ENCODE results near the gene TLCD3A.
"Not testable (repeated sequence)": the region's sequence is repeated elsewhere in the genome, so short reads cannot be mapped to it uniquely, and the experiment has no call there.

Gene TLCD3A

GRCh38 chr17:746783-747629, 14.6 kb downstream of the TLCD3A start:
- no peak for TF ChIP-seq EZH2phosphoT487 (IDR thresholded peaks at IDR 0.05; ENCODE audit: borderline replicate concordance, low read length)
- TF ChIP-seq CTCF (IDR thresholded peaks at IDR 0.05; ENCODE audit: low read depth, low read length, poor library complexity, severe bottlenecking) = no peak
- Histone ChIP-seq H3K4me3 (ENCODE audit: low read length) (no peak overlapping the region), H3K4me2 (ENCODE audit: low read length) (no peak overlapping the region), H3K79me2 (ENCODE audit: control insufficient read depth, low read length) (peaks cover 98% of the 10 kb centered on the region), H3K4me1 (ENCODE audit: control insufficient read depth, low read length) (peaks cover 18% of the 10 kb centered on the region), H3K27me3 (ENCODE audit: control insufficient read depth, low read length) (no peaks in the 10 kb centered on the region), H4K20me1 (ENCODE audit: control insufficient read depth, insufficient read depth, low read depth, low read length) (peaks cover 27% of the 10 kb centered on the region), H3F3A (ENCODE audit: control insufficient read depth, insufficient read depth) (peaks cover 5% of the 10 kb centered on the region; the same call in 1 of the 2 replicates), H3K36me3 (ENCODE audit: control insufficient read depth, low read length) (peaks cover 95% of the 10 kb centered on the region), H3K27ac (ENCODE audit: low read depth, low read length) (no peak overlapping the region), H3K9me3 (ENCODE audit: control insufficient read depth, insufficient read depth, low read length) (no peaks in the 10 kb centered on the region), H3K9me2 (replicated peaks; ENCODE audit: control insufficient read depth, low read length) (no peaks in the 10 kb centered on the region)

GRCh38 chr17:748604-749003, 16.2 kb downstream of the TLCD3A start:
- not testable (repeated sequence) for H3K4me2 ChIP-seq (ENCODE audit: low read length); H3K27ac ChIP-seq (ENCODE audit: low read depth, low read length); H3K9me3 ChIP-seq (ENCODE audit: control insufficient read depth, insufficient read depth, low read length); H3F3A ChIP-seq (ENCODE audit: control insufficient read depth, insufficient read depth); H3K4me3 ChIP-seq (ENCODE audit: low read length); H3K9me2 ChIP-seq (replicated peaks; ENCODE audit: control insufficient read depth, low read length); H3K27me3 ChIP-seq (ENCODE audit: control insufficient read depth, low read length)
- Histone ChIP-seq H4K20me1 (ENCODE audit: control insufficient read depth, insufficient read depth, low read depth, low read length) (peaks cover 24% of the 10 kb centered on the region), H3K79me2 (ENCODE audit: control insufficient read depth, low read length) (peaks cover 83% of the 10 kb centered on the region), H3K4me1 (ENCODE audit: control insufficient read depth, low read length) (peaks cover 24% of the 10 kb centered on the region), H3K36me3 (ENCODE audit: control insufficient read depth, low read length) (peaks cover 79% of the 10 kb centered on the region)

GRCh38 chr17:749359-749758, 17.0 kb downstream of the TLCD3A start:
- Histone ChIP-seq H3K4me2 (ENCODE audit: low read length) (peak overlapping the region; percentile 72; the same call in 1 of the 2 replicates), H3K36me3 (ENCODE audit: control insufficient read depth, low read length) (peaks cover 72% of the 10 kb centered on the region), H3K4me1 (ENCODE audit: control insufficient read depth, low read length) (peaks cover 24% of the 10 kb centered on the region), H3K4me3 (ENCODE audit: low read length) (peak overlapping the region; percentile 79), H3K79me2 (ENCODE audit: control insufficient read depth, low read length) (peaks cover 75% of the 10 kb centered on the region), H4K20me1 (ENCODE audit: control insufficient read depth, insufficient read depth, low read depth, low read length) (peaks cover 24% of the 10 kb centered on the region)
- not testable (repeated sequence) for H3K9me3 ChIP-seq (ENCODE audit: control insufficient read depth, insufficient read depth, low read length); H3F3A ChIP-seq (ENCODE audit: control insufficient read depth, insufficient read depth); H3K27me3 ChIP-seq (ENCODE audit: control insufficient read depth, low read length); H3K27ac ChIP-seq (ENCODE audit: low read depth, low read length); H3K9me2 ChIP-seq (replicated peaks; ENCODE audit: control insufficient read depth, low read length)

GRCh38 chr17:750431-751037, 18.1 kb downstream of the TLCD3A start:
- H3K4me3 ChIP-seq (ENCODE audit: low read length) = peak overlapping the region; percentile 79
- H3F3A ChIP-seq (ENCODE audit: control insufficient read depth, insufficient read depth) = peaks cover 18% of the 10 kb centered on the region
- H3K9me3 ChIP-seq (ENCODE audit: control insufficient read depth, insufficient read depth, low read length) = no peaks in the 10 kb centered on the region
- peak overlapping the region; percentile 72 for H3K4me2 ChIP-seq (ENCODE audit: low read length)
- H3K36me3 ChIP-seq (ENCODE audit: control insufficient read depth, low read length) = peaks cover 61% of the 10 kb centered on the region
- peaks cover 19% of the 10 kb centered on the region for H4K20me1 ChIP-seq (ENCODE audit: control insufficient read depth, insufficient read depth, low read depth, low read length)
- TF ChIP-seq EZH2phosphoT487 (IDR thresholded peaks at IDR 0.05; ENCODE audit: borderline replicate concordance, low read length) (no peak), CTCF (IDR thresholded peaks at IDR 0.05; ENCODE audit: low read depth, low read length, poor library complexity, severe bottlenecking) (no peak)
- H3K27me3 ChIP-seq (ENCODE audit: control insufficient read depth, low read length) = no peaks in the 10 kb centered on the region
- peaks cover 29% of the 10 kb centered on the region for H3K4me1 ChIP-seq (ENCODE audit: control insufficient read depth, low read length)
- no peaks in the 10 kb centered on the region for H3K9me2 ChIP-seq (replicated peaks; ENCODE audit: control insufficient read depth, low read length)
- H3K79me2 ChIP-seq (ENCODE audit: control insufficient read depth, low read length) = peaks cover 63% of the 10 kb centered on the region
- H3K27ac ChIP-seq (ENCODE audit: low read depth, low read length) = no peak overlapping the region

Measured in DOHH2 (cell line).